Measurements from ENCODE around the gene CYFIP1. TPM values are rescaled to one million over a fixed set of nuclear protein-coding genes. Genes with fewer than 3 reads are reported as not detected.

CYFIP1 gene
- total RNA-seq, 1 experiment from 2014 or later = 112 TPM

GRCh38 chr15:22831473-22831872 is 148.7 kb downstream of the CYFIP1 start:
- intact Hi-C loops (cut with micrococcal nuclease; ENCODE audit: unreplicated experiment) = no loop called here
- Histone ChIP-seq H3K27me3 (replicated peaks; ENCODE audit: insufficient read depth, low read depth, low read length, poor library complexity) (no peaks in the 10 kb centered on the region), H3K4me3 (ENCODE audit: low read depth, low read length, poor library complexity, severe bottlenecking) (no peak overlapping the region), H3K27ac (ENCODE audit: low read depth, low read length, poor library complexity, severe bottlenecking) (no peak overlapping the region), H3K36me3 (ENCODE audit: insufficient read depth, low read length, poor library complexity, severe bottlenecking) (no peaks in the 10 kb centered on the region), H3K4me1 (ENCODE audit: insufficient read depth, low read length, poor library complexity, severe bottlenecking) (no peaks in the 10 kb centered on the region), H3K9me3 (ENCODE audit: low read depth, low read length, poor library complexity, severe bottlenecking) (no peaks in the 10 kb centered on the region)
- CTCF ChIA-PET = no interaction called here
- TF ChIP-seq EZH2 (IDR thresholded peaks at IDR 0.05; ENCODE audit: borderline replicate concordance, low read depth, low read length, poor library complexity, severe bottlenecking) (no peak), CTCF (conservative IDR thresholded peaks at IDR 0.05; ENCODE audit: low read depth, low read length) (no peak)
- POLR2A ChIA-PET (ENCODE audit: low non-redundant PET) = no interaction called here
- DNase-seq (ENCODE audit: low spot score) = no peak
- no TSS peak for BruUV-seq (replicated peaks)

- intact Hi-C loops (cut with micrococcal nuclease; ENCODE audit: unreplicated experiment) = no loop called here
- POLR2A ChIA-PET (ENCODE audit: low non-redundant PET) = no interaction called here
- no peaks in the 10 kb centered on the region for H3K27me3 ChIP-seq (replicated peaks; ENCODE audit: insufficient read depth, low read depth, low read length, poor library complexity)
- H3K9me3 ChIP-seq (ENCODE audit: low read depth, low read length, poor library complexity, severe bottlenecking) = no peaks in the 10 kb centered on the region
- no peak overlapping the region for H3K27ac ChIP-seq (ENCODE audit: low read depth, low read length, poor library complexity, severe bottlenecking)
- no peak for DNase-seq (ENCODE audit: low spot score)
- BruUV-seq (replicated peaks) = no TSS peak
- no peak overlapping the region for H3K4me3 ChIP-seq (ENCODE audit: low read depth, low read length, poor library complexity, severe bottlenecking)
- no peaks in the 10 kb centered on the region for H3K4me1 ChIP-seq (ENCODE audit: insufficient read depth, low read length, poor library complexity, severe bottlenecking)
- H3K36me3 ChIP-seq (ENCODE audit: insufficient read depth, low read length, poor library complexity, severe bottlenecking) = peaks cover 8% of the 10 kb centered on the region
- TF ChIP-seq EZH2 (IDR thresholded peaks at IDR 0.05; ENCODE audit: borderline replicate concordance, low read depth, low read length, poor library complexity, severe bottlenecking) = no peak
- no peak for TF ChIP-seq CTCF (conservative IDR thresholded peaks at IDR 0.05; ENCODE audit: low read depth, low read length)
- CTCF ChIA-PET = no interaction called here
These were observed 153.0 kb downstream of the CYFIP1 start for GRCh38 chr15:22827125-22827524.

- Histone ChIP-seq H3K27ac (ENCODE audit: low read depth, low read length, poor library complexity, severe bottlenecking) (no peak overlapping the region), H3K4me3 (ENCODE audit: low read depth, low read length, poor library complexity, severe bottlenecking) (no peak overlapping the region), H3K9me3 (ENCODE audit: low read depth, low read length, poor library complexity, severe bottlenecking) (no peaks in the 10 kb centered on the region), H3K4me1 (ENCODE audit: insufficient read depth, low read length, poor library complexity, severe bottlenecking) (no peaks in the 10 kb centered on the region), H3K27me3 (replicated peaks; ENCODE audit: insufficient read depth, low read depth, low read length, poor library complexity) (no peaks in the 10 kb centered on the region), H3K36me3 (ENCODE audit: insufficient read depth, low read length, poor library complexity, severe bottlenecking) (peaks cover 12% of the 10 kb centered on the region)
- intact Hi-C loops (cut with micrococcal nuclease; ENCODE audit: unreplicated experiment) = no loop called here
- DNase-seq (ENCODE audit: low spot score) = no peak
- CTCF ChIA-PET = no interaction called here
- BruUV-seq (replicated peaks) = no TSS peak
- POLR2A ChIA-PET (ENCODE audit: low non-redundant PET) = no interaction called here
- TF ChIP-seq EZH2 (IDR thresholded peaks at IDR 0.05; ENCODE audit: borderline replicate concordance, low read depth, low read length, poor library complexity, severe bottlenecking) = no peak
- no peak for TF ChIP-seq CTCF (conservative IDR thresholded peaks at IDR 0.05; ENCODE audit: low read depth, low read length)
These were observed 156.6 kb downstream of the CYFIP1 start for GRCh38 chr15:22823495-22824128.
